ENCODE measurements around the gene IFITM1. TPM values are rescaled to one million over a fixed set of nuclear protein-coding genes. Genes with fewer than 3 reads are reported as not detected.
"Not testable (repeated sequence)": the region's sequence is repeated elsewhere in the genome, so short reads cannot be mapped to it uniquely, and the experiment has no call there.

Gene IFITM1
- total and polyA plus RNA-seq, 2 of the 4 experiments (the other 2 are of a cell fraction): 24.2 to 68.9 TPM

DNA sequence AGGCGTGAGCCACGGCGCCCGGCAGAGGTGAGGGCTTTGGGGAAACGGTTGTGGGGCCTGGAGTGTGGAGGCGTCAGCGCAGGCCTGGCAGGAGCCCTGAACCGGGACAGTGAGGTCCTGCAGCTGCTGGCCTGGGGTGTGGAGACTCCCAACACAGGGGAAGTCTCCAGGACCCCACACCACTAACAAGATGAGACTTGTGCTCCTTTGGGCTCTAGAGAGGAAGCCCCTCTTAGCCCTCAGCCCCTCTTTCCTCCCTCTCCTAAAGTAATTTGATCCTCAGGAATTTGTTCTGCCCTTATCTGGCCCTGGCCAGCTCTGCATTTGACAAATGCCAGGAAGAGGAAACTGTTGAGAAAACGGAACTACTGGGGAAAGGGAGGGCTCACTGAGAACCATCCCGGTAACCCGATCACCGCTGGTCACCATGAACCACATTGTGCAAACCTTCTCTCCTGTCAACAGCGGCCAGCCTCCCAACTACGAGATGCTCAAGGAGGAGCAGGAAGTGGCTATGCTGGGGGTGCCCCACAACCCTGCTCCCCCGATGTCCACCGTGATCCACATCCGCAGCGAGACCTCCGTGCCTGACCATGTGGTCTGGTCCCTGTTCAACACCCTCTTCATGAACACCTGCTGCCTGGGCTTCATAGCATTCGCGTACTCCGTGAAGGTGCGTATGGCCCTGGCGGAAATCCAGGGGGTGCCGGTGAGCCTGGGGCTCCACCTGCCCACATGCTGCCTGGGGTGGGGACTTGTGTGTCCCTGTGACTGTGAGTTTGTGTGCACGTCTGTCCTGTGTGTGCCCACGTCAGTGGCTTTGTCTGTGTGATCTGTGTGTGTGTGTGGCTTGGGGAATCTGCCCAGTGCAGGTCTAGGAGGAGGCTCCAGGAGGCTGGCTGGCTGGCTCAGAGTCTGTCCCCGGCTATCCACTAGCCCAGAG is 5.8 kb upstream of the IFITM1 start, which contains the start of gene IFITM2:
Gene IFITM2 (plus strand): TSS at position 51 of the 943 bp plus-strand sequence. CDS start 377 bp downstream, at position 428.
- dilution Hi-C loops (cut with HindIII; ENCODE audit: low sequenced_read_pairs, unreplicated experiment); H3K36me3 ChIP-seq (ENCODE audit: control insufficient read depth, insufficient read depth, low read length); H3K9me1 ChIP-seq (ENCODE audit: insufficient read depth, low read length); H3K27me3 ChIP-seq (ENCODE audit: control insufficient read depth, insufficient read depth, low read length); H3K9me3 ChIP-seq (ENCODE audit: control insufficient read depth, insufficient read depth, low read length); CTCF ChIA-PET; POLR2A ChIA-PET (ENCODE audit: unreplicated experiment); BruUV-seq (replicated peaks); H4K20me1 ChIP-seq (ENCODE audit: insufficient read depth, low read length): not testable (repeated sequence)
- H4K91ac ChIP-seq (ENCODE audit: insufficient read depth, low read depth, low read length): peak within 1 kb of the TSS; percentile 86
- H3K9ac ChIP-seq (ENCODE audit: low read depth, low read length): peak within 1 kb of the TSS; percentile 85
- peak within 1 kb of the TSS; percentile 82; the same call in 2 of the 3 replicates for H2BK15ac ChIP-seq (ENCODE audit: low read depth, low read length)
- peak within 1 kb of the TSS; percentile 95 for H2AK9ac ChIP-seq (replicated peaks; ENCODE audit: low read depth, low read length, poor library complexity)
- peak within 1 kb of the TSS; percentile 53 for H3K4me3 ChIP-seq (ENCODE audit: insufficient read depth, low read depth, low read length)
- peak within 1 kb of the TSS; percentile 77 to 92 for H4K8ac ChIP-seq (ENCODE audit: low read depth in 2 of 2, low read length in 2 of 2)
- ATAC-seq (ENCODE audit: low read depth): peak; percentile 65
- peak within 1 kb of the TSS; percentile 82 for H3K27ac ChIP-seq (ENCODE audit: insufficient read depth, low read length)
- peak; percentile 88 for DNase-seq
- peak within 1 kb of the TSS; percentile 89 for H2AFZ ChIP-seq (replicated peaks; ENCODE audit: low read length, poor library complexity)
- peak within 1 kb of the TSS; percentile 96 for H2AK5ac ChIP-seq (ENCODE audit: low read depth, low read length)
- TF ChIP-seq, protein P1, sequence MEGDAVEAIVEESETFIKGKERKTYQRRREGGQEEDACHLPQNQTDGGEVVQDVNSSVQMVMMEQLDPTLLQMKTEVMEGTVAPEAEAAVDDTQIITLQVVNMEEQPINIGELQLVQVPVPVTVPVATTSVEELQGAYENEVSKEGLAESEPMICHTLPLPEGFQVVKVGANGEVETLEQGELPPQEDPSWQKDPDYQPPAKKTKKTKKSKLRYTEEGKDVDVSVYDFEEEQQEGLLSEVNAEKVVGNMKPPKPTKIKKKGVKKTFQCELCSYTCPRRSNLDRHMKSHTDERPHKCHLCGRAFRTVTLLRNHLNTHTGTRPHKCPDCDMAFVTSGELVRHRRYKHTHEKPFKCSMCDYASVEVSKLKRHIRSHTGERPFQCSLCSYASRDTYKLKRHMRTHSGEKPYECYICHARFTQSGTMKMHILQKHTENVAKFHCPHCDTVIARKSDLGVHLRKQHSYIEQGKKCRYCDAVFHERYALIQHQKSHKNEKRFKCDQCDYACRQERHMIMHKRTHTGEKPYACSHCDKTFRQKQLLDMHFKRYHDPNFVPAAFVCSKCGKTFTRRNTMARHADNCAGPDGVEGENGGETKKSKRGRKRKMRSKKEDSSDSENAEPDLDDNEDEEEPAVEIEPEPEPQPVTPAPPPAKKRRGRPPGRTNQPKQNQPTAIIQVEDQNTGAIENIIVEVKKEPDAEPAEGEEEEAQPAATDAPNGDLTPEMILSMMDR (conservative IDR thresholded peaks at IDR 0.05; ENCODE audit: low read depth, low read length): 0 out of 2 replicates have a peak, but pooled peaks have one; percentile 8
- TF ChIP-seq POLR2A (IDR thresholded peaks at IDR 0.05; ENCODE audit: low read depth, low read length): 0 out of 2 replicates have a peak, but pooled peaks have one; percentile 32
- TF ChIP-seq CEBPB (IDR thresholded peaks at IDR 0.05; ENCODE audit: low read depth, low read length): peak; percentile 88
- TF ChIP-seq MXI1 (IDR thresholded peaks at IDR 0.05; ENCODE audit: borderline replicate concordance, low read depth, low read length): 0 out of 2 replicates have a peak, but pooled peaks have one; percentile 53
- H3K79me1 ChIP-seq (ENCODE audit: low read depth in 1 of 2, low read length in 2 of 2): peaks cover 0 to 18% of the 10 kb centered on the region in 2 experiments; a peak in 2 of 4 replicates
- peak within 1 kb of the TSS; percentile 74 for H2BK20ac ChIP-seq (ENCODE audit: low read depth, low read length)
- H3K18ac ChIP-seq (ENCODE audit: low read depth, low read length): peak within 1 kb of the TSS; percentile 33; the same call in 1 of the 2 replicates
- H2BK5ac ChIP-seq (ENCODE audit: low read depth, low read length, poor library complexity, severe bottlenecking): peak within 1 kb of the TSS; percentile 94
- peak within 1 kb of the TSS; percentile 89 for H3K4me2 ChIP-seq (ENCODE audit: low read depth, low read length)
- peak within 1 kb of the TSS; percentile 89 for H3K14ac ChIP-seq (replicated peaks; ENCODE audit: low read depth, low read length)
- in situ Hi-C loops (cut with MboI; ENCODE audit: low sequenced_read_pairs) (loop anchor here (10.0 kb wide), 2 partner anchors 47 to 147 kb away; partner anchors contain the start of gene PTDSS2), intact Hi-C loops (cut with micrococcal nuclease) (loop anchor here (5.0 kb wide), 1 partner anchor 101 kb away; the partner anchor contains the start of genes BET1L and RIC8A)
- H3K4ac ChIP-seq (ENCODE audit: low read depth, low read length): peak within 1 kb of the TSS; percentile 94
- WGBS, 2 experiments (ENCODE audit: extremely low coverage in 2 of 2, insufficient read length in 1 of 2): no CpG with 5 or more reads among the region's 28 CpGs
- H3K4me1 ChIP-seq (ENCODE audit: control insufficient read depth, insufficient read depth, low read length): peaks cover 14% of the 10 kb centered on the region
- H3K56ac ChIP-seq (ENCODE audit: extremely low read depth, insufficient read depth, low read length): peak within 1 kb of the TSS; percentile 71
- peak within 1 kb of the TSS; percentile 91 for H2BK120ac ChIP-seq (ENCODE audit: low read depth, low read length)
- peak within 1 kb of the TSS; percentile 63 for H4K5ac ChIP-seq (ENCODE audit: low read depth, low read length)
- H3K23ac ChIP-seq (ENCODE audit: low read depth, low read length): peak within 1 kb of the TSS; percentile 87; the same call in 1 of the 2 replicates

Measured in IMR-90 (cell line).